ENCODE measurements around the gene RBCK1.

RBCK1 gene

DNA sequence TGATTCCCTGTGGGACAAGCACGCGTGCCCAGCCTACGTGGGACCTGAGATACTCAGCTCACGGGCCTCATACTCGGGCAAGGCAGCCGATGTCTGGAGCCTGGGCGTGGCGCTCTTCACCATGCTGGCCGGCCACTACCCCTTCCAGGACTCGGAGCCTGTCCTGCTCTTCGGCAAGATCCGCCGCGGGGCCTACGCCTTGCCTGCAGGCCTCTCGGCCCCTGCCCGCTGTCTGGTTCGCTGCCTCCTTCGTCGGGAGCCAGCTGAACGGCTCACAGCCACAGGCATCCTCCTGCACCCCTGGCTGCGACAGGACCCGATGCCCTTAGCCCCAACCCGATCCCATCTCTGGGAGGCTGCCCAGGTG, 11.9 kb upstream of the RBCK1 start:
- no peak overlapping the region for H3K4me3 ChIP-seq (ENCODE audit: low read depth, low read length)
- TF ChIP-seq, protein P1, sequence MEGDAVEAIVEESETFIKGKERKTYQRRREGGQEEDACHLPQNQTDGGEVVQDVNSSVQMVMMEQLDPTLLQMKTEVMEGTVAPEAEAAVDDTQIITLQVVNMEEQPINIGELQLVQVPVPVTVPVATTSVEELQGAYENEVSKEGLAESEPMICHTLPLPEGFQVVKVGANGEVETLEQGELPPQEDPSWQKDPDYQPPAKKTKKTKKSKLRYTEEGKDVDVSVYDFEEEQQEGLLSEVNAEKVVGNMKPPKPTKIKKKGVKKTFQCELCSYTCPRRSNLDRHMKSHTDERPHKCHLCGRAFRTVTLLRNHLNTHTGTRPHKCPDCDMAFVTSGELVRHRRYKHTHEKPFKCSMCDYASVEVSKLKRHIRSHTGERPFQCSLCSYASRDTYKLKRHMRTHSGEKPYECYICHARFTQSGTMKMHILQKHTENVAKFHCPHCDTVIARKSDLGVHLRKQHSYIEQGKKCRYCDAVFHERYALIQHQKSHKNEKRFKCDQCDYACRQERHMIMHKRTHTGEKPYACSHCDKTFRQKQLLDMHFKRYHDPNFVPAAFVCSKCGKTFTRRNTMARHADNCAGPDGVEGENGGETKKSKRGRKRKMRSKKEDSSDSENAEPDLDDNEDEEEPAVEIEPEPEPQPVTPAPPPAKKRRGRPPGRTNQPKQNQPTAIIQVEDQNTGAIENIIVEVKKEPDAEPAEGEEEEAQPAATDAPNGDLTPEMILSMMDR (IDR thresholded peaks at IDR 0.05; ENCODE audit: insufficient read depth, low read depth, low read length, missing control alignments), result no peak
- DNase-seq (ENCODE audit: low read depth), result no peak

DNA sequence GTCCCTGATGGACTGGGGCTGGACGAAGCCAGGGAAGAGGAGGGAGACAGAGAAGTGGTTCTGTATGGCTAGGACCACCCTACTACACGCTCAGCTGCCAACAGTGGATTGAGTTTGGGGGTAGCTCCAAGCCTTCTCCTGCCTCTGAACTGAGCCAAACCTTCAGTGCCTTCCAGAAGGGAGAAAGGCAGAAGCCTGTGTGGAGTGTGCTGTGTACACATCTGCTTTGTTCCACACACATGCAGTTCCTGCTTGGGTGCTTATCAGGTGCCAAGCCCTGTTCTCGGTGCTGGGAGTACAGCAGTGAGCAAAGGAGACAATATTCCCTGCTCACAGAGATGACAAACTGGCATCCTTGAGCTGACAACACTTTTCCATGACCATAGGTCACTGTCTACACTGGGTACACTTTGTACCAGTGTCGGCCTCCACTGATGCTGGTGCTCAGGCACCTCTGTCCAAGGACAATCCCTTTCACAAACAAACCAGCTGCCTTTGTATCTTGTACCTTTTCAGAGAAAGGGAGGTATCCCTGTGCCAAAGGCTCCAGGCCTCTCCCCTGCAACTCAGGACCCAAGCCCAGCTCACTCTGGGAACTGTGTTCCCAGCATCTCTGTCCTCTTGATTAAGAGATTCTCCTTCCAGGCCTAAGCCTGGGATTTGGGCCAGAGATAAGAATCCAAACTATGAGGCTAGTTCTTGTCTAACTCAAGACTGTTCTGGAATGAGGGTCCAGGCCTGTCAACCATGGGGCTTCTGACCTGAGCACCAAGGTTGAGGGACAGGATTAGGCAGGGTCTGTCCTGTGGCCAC, 11.3 kb upstream of the RBCK1 start:
- no peak overlapping the region for H3K4me3 ChIP-seq (ENCODE audit: low read depth, low read length)
- TF ChIP-seq, protein P1 (IDR thresholded peaks at IDR 0.05; ENCODE audit: insufficient read depth, low read depth, low read length, missing control alignments), result no peak
- no peak for DNase-seq (ENCODE audit: low read depth)

DNA sequence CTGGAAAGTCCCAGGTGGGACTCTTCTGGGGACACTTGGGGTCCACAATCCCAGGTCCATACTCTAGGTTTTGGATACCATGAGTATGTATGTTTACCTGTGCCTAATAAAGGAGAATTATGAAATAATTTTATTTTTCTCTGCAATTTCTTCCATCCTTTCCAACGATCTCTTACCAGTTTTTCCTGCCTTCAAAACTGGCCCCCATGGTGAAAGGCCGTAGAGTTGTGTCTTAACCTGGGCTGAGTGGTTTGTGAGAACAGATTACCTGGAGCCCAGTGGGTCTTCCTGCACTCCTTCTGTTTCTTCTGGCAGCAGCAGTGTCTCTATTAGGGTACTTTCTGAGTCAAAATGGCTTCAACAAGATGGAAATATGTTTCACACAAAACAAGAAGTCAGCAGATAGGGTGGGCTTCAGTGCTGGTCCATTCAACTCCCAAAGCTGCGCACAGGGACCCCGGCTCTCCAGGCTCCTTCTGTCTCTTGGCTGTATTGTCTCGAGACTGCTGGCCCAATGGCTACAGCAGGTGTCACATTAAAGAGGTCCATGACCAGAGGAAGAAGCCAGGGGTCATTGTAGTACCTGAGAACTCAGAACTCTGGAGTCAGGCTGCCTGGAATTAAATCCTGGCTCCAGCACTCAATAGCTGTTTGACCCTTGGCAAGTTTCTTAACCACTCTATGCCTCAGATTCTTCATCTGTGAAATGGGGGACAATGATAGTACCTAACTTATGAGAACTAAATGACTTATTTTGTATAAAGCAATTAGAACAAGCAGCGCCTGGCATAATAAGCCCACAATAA, 10.5 kb upstream of the RBCK1 start:
- H3K4me3 ChIP-seq (ENCODE audit: low read depth, low read length), result no peak overlapping the region
- no peak for DNase-seq (ENCODE audit: low read depth)
- TF ChIP-seq, protein P1 (IDR thresholded peaks at IDR 0.05; ENCODE audit: insufficient read depth, low read depth, low read length, missing control alignments), result no peak

DNA sequence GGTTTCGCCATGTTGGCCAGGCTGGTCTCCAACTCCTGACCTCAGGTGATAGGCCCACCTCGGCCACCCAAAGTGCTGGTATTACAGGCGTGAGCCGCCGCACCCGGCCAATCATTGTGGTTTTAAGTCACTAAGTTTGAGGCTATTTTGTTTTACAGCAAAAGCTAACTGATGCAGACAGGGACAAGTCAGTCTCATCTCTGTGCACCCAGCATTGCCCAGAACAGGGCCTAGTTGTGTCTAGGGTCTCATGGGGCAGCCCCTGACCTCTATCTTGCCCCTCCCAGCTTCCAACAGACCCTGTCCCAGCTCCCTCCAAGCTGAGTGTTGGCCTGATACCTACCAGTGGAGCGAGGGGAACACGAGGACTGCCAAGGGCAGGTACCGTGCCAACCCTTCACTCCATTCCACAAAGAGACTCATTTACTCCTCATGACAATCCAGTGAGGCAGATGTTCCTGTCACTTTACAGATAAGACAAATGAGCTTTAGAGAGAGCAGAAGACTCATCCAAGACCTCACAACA, 8.9 kb upstream of the RBCK1 start:
- no peak overlapping the region for H3K4me3 ChIP-seq (ENCODE audit: low read depth, low read length)
- TF ChIP-seq, protein P1 (IDR thresholded peaks at IDR 0.05; ENCODE audit: insufficient read depth, low read depth, low read length, missing control alignments), result no peak
- no peak for DNase-seq (ENCODE audit: low read depth)

DNA sequence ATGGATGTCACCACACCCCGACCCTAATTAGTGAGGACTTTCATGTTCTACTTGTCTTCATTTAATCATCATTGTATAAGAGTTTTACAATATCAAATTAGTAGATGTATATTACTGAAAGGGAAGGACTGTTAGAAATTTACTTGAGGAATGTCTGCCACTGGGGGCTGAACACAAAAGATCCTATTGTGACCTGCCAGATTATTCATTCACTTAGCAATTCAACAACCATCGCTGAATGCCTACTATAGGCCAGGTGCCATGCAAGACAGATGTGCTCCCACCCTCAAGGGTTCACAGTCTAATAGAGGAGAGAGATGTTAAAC, 8.0 kb upstream of the RBCK1 start:
- TF ChIP-seq, protein P1 (IDR thresholded peaks at IDR 0.05; ENCODE audit: insufficient read depth, low read depth, low read length, missing control alignments), result no peak
- no peak overlapping the region for H3K4me3 ChIP-seq (ENCODE audit: low read depth, low read length)
- no peak for DNase-seq (ENCODE audit: low read depth)

DNA sequence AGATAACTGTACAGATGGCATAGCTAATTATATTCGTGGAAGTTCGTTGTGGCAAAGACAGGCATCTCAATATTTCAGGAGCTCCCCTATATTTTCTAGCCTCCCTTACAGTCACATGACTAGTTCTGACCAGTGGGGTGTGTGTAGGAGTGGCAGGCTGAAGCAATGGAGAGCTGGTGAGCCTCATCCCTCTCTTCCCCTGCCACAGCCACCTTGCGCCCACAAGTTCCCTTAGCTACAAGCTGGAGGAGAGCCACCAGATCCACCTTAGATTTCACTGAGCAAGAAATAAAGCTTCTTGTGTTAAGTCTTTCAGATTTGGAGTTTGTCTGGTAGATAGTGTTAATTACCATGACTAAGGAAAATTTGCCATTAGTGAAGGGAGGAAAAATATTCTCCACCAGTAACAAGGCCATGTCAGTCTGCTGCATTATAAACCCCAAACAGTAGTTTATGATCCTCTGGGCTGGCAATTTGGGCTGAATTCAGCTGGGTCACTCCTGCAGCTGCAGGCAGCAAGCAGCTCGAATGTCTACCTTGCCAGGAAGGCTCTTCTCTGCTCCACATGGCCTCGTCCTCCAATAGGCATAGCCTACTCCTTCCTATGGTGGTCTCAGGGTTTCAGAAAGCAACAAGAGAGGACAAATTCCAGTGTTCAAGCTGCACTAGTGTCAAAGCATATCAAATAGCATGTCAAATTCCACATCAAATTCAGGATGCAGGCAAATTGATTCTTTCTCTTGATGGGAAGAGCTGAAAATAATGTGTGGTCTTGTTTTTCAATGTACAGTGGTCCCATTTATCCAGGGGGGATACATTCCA, 7.4 kb upstream of the RBCK1 start:
- TF ChIP-seq, protein P1 (IDR thresholded peaks at IDR 0.05; ENCODE audit: insufficient read depth, low read depth, low read length, missing control alignments), result no peak
- no peak for DNase-seq (ENCODE audit: low read depth)
- H3K4me3 ChIP-seq (ENCODE audit: low read depth, low read length), result no peak overlapping the region

All from GM12865 (cell line).